HG03097 (cell line): ENCODE measurements around the gene IFNA14.
"Not testable (repeated sequence)": the region's sequence is repeated elsewhere in the genome, so short reads cannot be mapped to it uniquely, and the experiment has no call there.

Experiments
- ATAC-seq: cut with Tn5 transposase; IDR thresholded peaks from one replicate; pipeline ENCODE4 v1.9.1; 2021; ENCODE audit not compliant: unreplicated experiment, low FRiP score

Gene IFNA14

GRCh38 chr9:21239911-21240310 is at the start of gene IFNA14:
IFNA14 (minus strand) TSS chr9:21240005; CDS start chr9:21239935, 70 bp downstream.
- ATAC-seq, result no peak

- no peak for ATAC-seq
Measured at GRCh38 chr9:21287280-21287679, 47.5 kb upstream of the IFNA14 start.

- ATAC-seq, result no peak
Measured at GRCh38 chr9:21286659-21287058, 46.9 kb upstream of the IFNA14 start.

GRCh38 chr9:21286099-21286498 is 46.3 kb upstream of the IFNA14 start:
- ATAC-seq, result no peak

- no peak for ATAC-seq
Measured at GRCh38 chr9:21281275-21281674, 41.5 kb upstream of the IFNA14 start.

GRCh38 chr9:21268347-21268657 is 28.5 kb upstream of the IFNA14 start:
- ATAC-seq, result no peak

GRCh38 chr9:21267485-21268346 is 27.9 kb upstream of the IFNA14 start:
- no peak for ATAC-seq

- ATAC-seq, result no peak
Measured at GRCh38 chr9:21266733-21267484, 27.1 kb upstream of the IFNA14 start.

- peak; percentile 54 for ATAC-seq
Measured at GRCh38 chr9:21265421-21266189, 25.8 kb upstream of the IFNA14 start.

- no peak for ATAC-seq
Measured at GRCh38 chr9:21255538-21256212, 15.9 kb upstream of the IFNA14 start.

GRCh38 chr9:21252721-21253547 is 13.1 kb upstream of the IFNA14 start:
- no peak for ATAC-seq

- ATAC-seq, result no peak
Measured at GRCh38 chr9:21251638-21252037, 11.8 kb upstream of the IFNA14 start.

GRCh38 chr9:21251190-21251589 is 11.4 kb upstream of the IFNA14 start:
- ATAC-seq, result no peak

- ATAC-seq, result no peak
Measured at GRCh38 chr9:21244836-21245235, 5.0 kb upstream of the IFNA14 start.

GRCh38 chr9:21236360-21236714 is 3.5 kb downstream of the IFNA14 start:
- not testable (repeated sequence) for ATAC-seq

GRCh38 chr9:21235468-21236359 is 4.1 kb downstream of the IFNA14 start:
- peak; percentile 91 for ATAC-seq

- ATAC-seq, result no peak
Measured at GRCh38 chr9:21234153-21234687, 5.6 kb downstream of the IFNA14 start.

- no peak for ATAC-seq
Measured at GRCh38 chr9:21233258-21233657, 6.5 kb downstream of the IFNA14 start.

GRCh38 chr9:21228122-21228521 is 11.7 kb downstream of the IFNA14 start, which contains the start of gene IFNA17:
IFNA17 (minus strand) TSS chr9:21228222; CDS start chr9:21228173, 49 bp downstream.
- no peak for ATAC-seq
